ENCODE measurements around the gene ZNF19. TPM values are rescaled to one million over a fixed set of nuclear protein-coding genes. Genes with fewer than 3 reads are reported as not detected.

Gene ZNF19
- total RNA-seq, 4 donors from 2014 or later, result 1.1 to 5.0 (median 1.7) TPM

DNA sequence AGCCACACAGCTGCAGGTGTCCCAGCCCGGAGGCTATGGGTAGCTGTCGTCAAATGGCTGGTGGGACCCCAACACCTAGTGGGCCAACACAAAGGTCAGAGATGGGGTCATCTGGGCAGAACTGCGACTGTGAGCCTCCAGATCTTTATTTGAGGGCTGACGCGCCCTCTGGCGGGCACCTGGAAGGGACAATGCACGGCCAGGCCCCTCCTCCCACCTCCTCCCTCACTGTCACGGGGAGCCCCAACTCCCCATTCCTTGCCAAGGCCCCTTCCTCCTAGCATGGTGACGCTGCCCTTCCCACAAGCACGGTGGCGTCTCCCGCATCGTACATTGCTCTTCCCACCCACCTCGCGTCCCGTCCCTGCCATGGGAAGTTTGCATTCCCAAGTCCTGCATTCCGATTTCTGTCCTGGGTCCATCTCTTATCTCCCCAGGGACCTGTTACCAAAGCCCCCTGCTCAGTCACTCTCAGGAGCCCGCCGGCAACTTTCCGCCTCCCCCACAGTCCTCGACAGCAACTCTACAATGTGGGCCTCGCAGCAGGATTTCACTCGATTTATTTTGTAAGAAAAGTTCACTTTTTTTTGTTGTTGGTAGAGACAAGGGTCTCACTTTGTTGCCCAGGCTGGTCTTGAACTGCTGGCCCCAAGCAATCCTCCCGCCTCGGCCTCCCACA lies 48.3 kb downstream of the ZNF19 start:
- intact Hi-C loops (cut with DNase I), result no loop called here
- Histone ChIP-seq H3K27me3 (peaks cover 0 to 20% (median 0%) of the 10 kb centered on the region in 4 donors), H3K4me3 (no peak overlapping the region), H3K4me1 (no peaks in the 10 kb centered on the region), H3K9me3 (peaks cover 4 to 44% (median 19%) of the 10 kb centered on the region in 3 donors), H3K36me3 (no peaks in the 10 kb centered on the region), H3K27ac (no peak overlapping the region)
- TF ChIP-seq CTCF (IDR thresholded peaks at IDR 0.05), result no peak
- no peak for TF ChIP-seq POLR2A (IDR thresholded peaks at IDR 0.05)
- no peak for DNase-seq
- 70 to 78% methylated on average over 21 to 25 of the region's 25 CpGs for WGBS, 2 donors

DNA sequence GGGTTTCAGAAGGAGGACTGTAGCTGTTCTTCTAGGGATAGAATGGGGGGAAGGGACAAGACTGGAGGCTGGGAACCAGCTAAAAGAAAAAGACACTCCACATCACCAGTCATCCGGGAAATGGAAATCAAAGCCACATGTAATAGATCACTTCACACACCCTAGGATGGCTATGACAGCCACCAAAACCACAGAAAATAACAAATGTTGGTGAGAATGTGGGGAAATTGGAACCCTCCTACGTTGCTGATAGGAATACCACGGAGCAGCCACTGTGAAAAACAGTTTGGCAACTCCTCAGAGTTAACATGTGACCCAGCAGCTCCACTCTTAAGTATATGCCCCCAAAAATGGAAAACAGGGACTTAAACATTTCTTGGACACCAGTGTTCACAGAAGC lies 49.6 kb downstream of the ZNF19 start:
- Histone ChIP-seq H3K36me3 (no peaks in the 10 kb centered on the region), H3K4me1 (no peaks in the 10 kb centered on the region), H3K4me3 (no peak overlapping the region), H3K27ac (no peak overlapping the region), H3K9me3 (peaks cover 0 to 33% (median 10%) of the 10 kb centered on the region in 3 donors), H3K27me3 (peaks cover 0 to 20% (median 0%) of the 10 kb centered on the region in 4 donors)
- 36 to 48% methylated on average over 3 of the region's 3 CpGs for WGBS, 2 donors
- no peak for DNase-seq
- intact Hi-C loops (cut with DNase I), result no loop called here
- TF ChIP-seq POLR2A (IDR thresholded peaks at IDR 0.05) (no peak), CTCF (IDR thresholded peaks at IDR 0.05) (no peak)

DNA sequence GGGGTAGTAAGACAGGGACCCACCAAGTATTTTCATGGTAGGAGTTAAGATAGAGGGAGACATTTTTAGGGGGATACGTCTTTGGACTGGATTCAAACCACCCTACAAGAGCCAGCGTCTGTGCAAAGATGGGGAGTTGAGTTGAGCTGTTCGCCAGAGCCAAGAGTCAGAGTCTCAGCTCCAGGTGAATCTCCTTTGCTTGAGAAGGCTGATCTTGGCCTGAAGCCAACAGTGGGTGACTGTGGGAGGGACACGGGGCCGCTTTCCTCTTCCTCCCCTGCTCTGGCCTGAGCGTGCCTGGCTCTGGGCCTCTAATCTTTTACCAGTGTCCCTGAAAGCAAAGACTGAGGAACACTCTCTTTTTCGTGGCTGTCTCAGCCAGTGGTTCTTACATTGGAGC lies 52.7 kb downstream of the ZNF19 start:
- H3K9me3 ChIP-seq, result peaks cover 0 to 2% (median 0%) of the 10 kb centered on the region in 3 donors
- intact Hi-C loops (cut with DNase I), result no loop called here
- peaks cover 0 to 16% (median 0%) of the 10 kb centered on the region in 4 donors for H3K27me3 ChIP-seq
- no peaks in the 10 kb centered on the region for H3K36me3 ChIP-seq
- DNase-seq, result no peak
- 74 to 77% methylated on average over 5 of the region's 7 CpGs for WGBS, 2 donors
- no peak overlapping the region for H3K4me3 ChIP-seq
- no peak overlapping the region for H3K27ac ChIP-seq
- TF ChIP-seq CTCF (IDR thresholded peaks at IDR 0.05) (no peak), POLR2A (IDR thresholded peaks at IDR 0.05) (no peak)
- H3K4me1 ChIP-seq, result no peaks in the 10 kb centered on the region

DNA sequence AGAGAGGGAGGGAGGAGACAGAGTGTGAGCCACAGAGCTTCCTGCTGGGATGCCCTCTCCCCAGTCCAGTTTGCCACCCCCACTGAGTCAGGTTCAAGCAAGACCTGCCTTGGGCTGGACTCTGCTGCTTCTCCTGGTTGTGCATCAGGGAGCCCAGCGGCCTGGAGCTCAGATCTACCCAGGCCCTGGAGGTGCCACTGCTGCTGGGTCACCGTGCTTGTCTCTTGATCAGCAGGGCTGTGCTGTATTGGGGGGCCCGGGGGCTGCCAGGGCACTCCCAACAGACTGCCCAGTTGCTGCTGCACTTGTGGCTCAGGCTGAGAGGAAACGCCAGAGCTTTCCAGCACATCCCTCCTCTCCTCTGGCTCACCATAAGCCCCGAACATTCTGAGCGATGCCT lies 56.2 kb downstream of the ZNF19 start:
- no peak for TF ChIP-seq CTCF (IDR thresholded peaks at IDR 0.05)
- no peak for TF ChIP-seq POLR2A (IDR thresholded peaks at IDR 0.05)
- no peak for DNase-seq
- 60% methylated on average over 5 of the region's 6 CpGs; no CpG with 5 or more reads in 1 of the 2 donors for WGBS, 2 donors
- intact Hi-C loops (cut with DNase I), result no loop called here
- no peak overlapping the region for H3K27ac ChIP-seq
- H3K4me1 ChIP-seq, result no peaks in the 10 kb centered on the region
- H3K27me3 ChIP-seq, result peaks cover 0 to 18% (median 0%) of the 10 kb centered on the region in 4 donors
- no peaks in the 10 kb centered on the region for H3K36me3 ChIP-seq
- no peak overlapping the region for H3K4me3 ChIP-seq
- H3K9me3 ChIP-seq, result no peaks in the 10 kb centered on the region

GRCh38 chr16:71431991-71432390 lies 57.1 kb downstream of the ZNF19 start:
- H3K4me1 ChIP-seq, result no peaks in the 10 kb centered on the region
- no peaks in the 10 kb centered on the region for H3K36me3 ChIP-seq
- intact Hi-C loops (cut with DNase I), result no loop called here
- no peak for DNase-seq
- H3K27ac ChIP-seq, result no peak overlapping the region
- no peak for TF ChIP-seq CTCF (IDR thresholded peaks at IDR 0.05)
- no peak for TF ChIP-seq POLR2A (IDR thresholded peaks at IDR 0.05)
- H3K4me3 ChIP-seq, result no peak overlapping the region
- H3K9me3 ChIP-seq, result no peaks in the 10 kb centered on the region
- WGBS, 2 donors, result 80 to 87% methylated on average over 2 to 7 of the region's 9 CpGs
- H3K27me3 ChIP-seq, result peaks cover 0 to 27% (median 0%) of the 10 kb centered on the region in 4 donors

Measured in esophagus squamous epithelium (tissue), 5 donors.